Motor neuron (in vitro differentiated cells): ENCODE measurements around the gene USP13. TPM values are rescaled to one million over a fixed set of nuclear protein-coding genes. Genes with fewer than 3 reads are reported as not detected.

ENCODE experiments used
- ATAC-seq, 8 experiments: fragments of 200-7000 bp; cut with Tn5 transposase; replicated peaks in 6 of 8; 2 replicates each; pipeline ENCODE4 v1.8.0; 2021; ENCODE audit warnings: mild to moderate bottlenecking in 8 of 8, moderate library complexity in 8 of 8
- H3K27ac ChIP-seq, 2 donors: fragments of 250-450 bp; sonication (Bioruptor Pico); 2 replicates each; pipeline ENCODE4 v1.9.0; 2021; ENCODE audit warnings: antibody characterized with exemption in 2 of 2, mild to moderate bottlenecking in 2 of 2, moderate library complexity in 1 of 2
- H3K4me1 ChIP-seq, 2 donors: fragments of 250-450 bp; sonication (Bioruptor Pico); replicated peaks in 1 of 2; 2 replicates each; pipeline ENCODE4 v1.6.1; 2021; ENCODE audit warnings: antibody characterized with exemption in 2 of 2, mild to moderate bottlenecking in 2 of 2, moderate library complexity in 1 of 2
- H3K4me3 ChIP-seq, 5 donors: fragments of 250-450 bp; sonication (Bioruptor Pico); 2 replicates each; pipeline ENCODE4 v1.9.0; 2021; ENCODE audit warnings: antibody characterized with exemption in 5 of 5, mild to moderate bottlenecking in 5 of 5, moderate library complexity in 4 of 5
- WGBS, 10 experiments: fragments of 450-650 bp; shearing (Covaris generic); methylation state at CpG; one replicate each; pipeline ENCODE4 v1.0.0; 2022; 5-methylcytosine and 5-hydroxymethylcytosine counted together
- in situ Hi-C, 9 experiments: fragments of 400-800 bp; cut with MboI; loops; one replicate each; pipeline ENCODE4 v1.15.0; 2021; ENCODE audit warnings: low sequenced_read_pairs in 9 of 9, low pct_unique_long_range_greater_than_20kb in 2 of 9; ENCODE audit not compliant: unreplicated experiment in 9 of 9
- total RNA-seq, 8 experiments: library from RNA; unstranded; fragments of 300-600 nt; gene quantifications; 2 replicates each; pipeline versions ENCODE4 v1.2.3 to v1.2.4, GENCODE V29; 2022

Gene USP13
- total RNA-seq, 8 experiments from 2014 or later, result 3.7 to 19.6 (median 7.1) TPM

- H3K4me1 ChIP-seq, result no peaks in the 10 kb centered on the region
- no peak for ATAC-seq
- H3K4me3 ChIP-seq, result no peak overlapping the region
- in situ Hi-C loops, result loop anchor here in 4 of 9 experiments (25.0 kb wide), 2 partner anchors 230 to 780 kb away; partner anchors contain the start of gene PEX5L (in 1 of the 4)
- no peak overlapping the region for H3K27ac ChIP-seq
- WGBS, 10 experiments, result 86 to 99% (median 96%) methylated on average over 1 to 14 of the region's 14 CpGs; no CpG with 5 or more reads in 2 of the 10 experiments
Measured at GRCh38 chr3:179807588-179807987, 154.7 kb downstream of the USP13 start.

GRCh38 chr3:179809639-179810038 lies 156.8 kb downstream of the USP13 start:
- no peak for ATAC-seq
- no peaks in the 10 kb centered on the region for H3K4me1 ChIP-seq
- no peak overlapping the region for H3K27ac ChIP-seq
- no peak overlapping the region for H3K4me3 ChIP-seq
- in situ Hi-C loops, result loop anchor here in 4 of 9 experiments (25.0 kb wide), 2 partner anchors 228 to 778 kb away; partner anchors contain the start of gene PEX5L (in 1 of the 4)

- WGBS, 10 experiments, result 0 to 42% (median 29%) methylated on average over 3 to 9 of the region's 9 CpGs
- Histone ChIP-seq H3K4me3 (no peak overlapping the region), H3K4me1 (no peaks in the 10 kb centered on the region), H3K27ac (no peak overlapping the region)
- in situ Hi-C loops, result loop anchor here in 4 of 9 experiments (25.0 kb wide), 2 partner anchors 226 to 776 kb away; partner anchors contain the start of gene PEX5L (in 1 of the 4)
- peak; percentile 42 to 98 (median 68) for ATAC-seq
Measured at GRCh38 chr3:179811321-179812095, 158.7 kb downstream of the USP13 start.

GRCh38 chr3:179812096-179812382 lies 159.2 kb downstream of the USP13 start:
- Histone ChIP-seq H3K4me1 (no peaks in the 10 kb centered on the region), H3K27ac (no peak overlapping the region), H3K4me3 (no peak overlapping the region)
- ATAC-seq, result no peak
- in situ Hi-C loops, result loop anchor here in 4 of 9 experiments (25.0 kb wide), 2 partner anchors 225 to 775 kb away; partner anchors contain the start of gene PEX5L (in 1 of the 4)
- 58 to 100% (median 76%) methylated on average over 1 to 3 of the region's 3 CpGs for WGBS, 10 experiments

- Histone ChIP-seq H3K4me3 (no peak overlapping the region), H3K27ac (no peak overlapping the region), H3K4me1 (no peaks in the 10 kb centered on the region)
- ATAC-seq, result no peak
- 28 to 100% (median 97%) methylated on average over 2 to 3 of the region's 3 CpGs; no CpG with 5 or more reads in 3 of the 10 experiments for WGBS, 10 experiments
- in situ Hi-C loops, result loop anchor here in 4 of 9 experiments (25.0 kb wide), 2 partner anchors 218 to 768 kb away; partner anchors contain the start of gene PEX5L (in 1 of the 4)
Measured at GRCh38 chr3:179819379-179819778, 166.5 kb downstream of the USP13 start.

GRCh38 chr3:179822296-179822695 lies 169.5 kb downstream of the USP13 start:
- Histone ChIP-seq H3K27ac (no peak overlapping the region), H3K4me1 (no peaks in the 10 kb centered on the region), H3K4me3 (no peak overlapping the region)
- no peak for ATAC-seq
- WGBS, 10 experiments, result 33 to 100% (median 96%) methylated on average over 2 to 3 of the region's 3 CpGs
- in situ Hi-C loops, result loop anchor here in 4 of 9 experiments (25.0 kb wide), 2 partner anchors 215 to 765 kb away; partner anchors contain the start of gene PEX5L (in 1 of the 4)

- H3K4me3 ChIP-seq, result no peak overlapping the region
- no peaks in the 10 kb centered on the region for H3K4me1 ChIP-seq
- WGBS, 10 experiments, result 11 to 100% (median 81%) methylated on average over 1 to 6 of the region's 6 CpGs
- in situ Hi-C loops, result no loop called here
- no peak overlapping the region for H3K27ac ChIP-seq
- peak in 1 of 8 experiments; percentile 86 for ATAC-seq
Measured at GRCh38 chr3:179825527-179826246, 172.8 kb downstream of the USP13 start.

GRCh38 chr3:179826247-179826637 lies 173.4 kb downstream of the USP13 start:
- Histone ChIP-seq H3K27ac (no peak overlapping the region), H3K4me3 (no peak overlapping the region), H3K4me1 (no peaks in the 10 kb centered on the region)
- in situ Hi-C loops, result no loop called here
- peak in 2 of 8 experiments; percentile 31 to 92 for ATAC-seq
- 0 to 17% (median 5%) methylated on average over 1 of the region's 1 CpG; no CpG with 5 or more reads in 4 of the 10 experiments for WGBS, 10 experiments

GRCh38 chr3:179828738-179829137 lies 175.9 kb downstream of the USP13 start:
- no peaks in the 10 kb centered on the region for H3K4me1 ChIP-seq
- no peak for ATAC-seq
- in situ Hi-C loops, result no loop called here
- 0 to 100% (median 90%) methylated on average over 1 to 2 of the region's 2 CpGs; no CpG with 5 or more reads in 1 of the 10 experiments for WGBS, 10 experiments
- H3K27ac ChIP-seq, result no peak overlapping the region
- no peak overlapping the region for H3K4me3 ChIP-seq

- no peak overlapping the region for H3K4me3 ChIP-seq
- whole genome bisulfite sequencing, 10 experiments, result 10 to 100% (median 77%) methylated on average over 1 to 5 of the region's 5 CpGs
- H3K4me1 ChIP-seq, result no peaks in the 10 kb centered on the region
- ATAC-seq, result peak in 1 of 8 experiments; percentile 20
- no peak overlapping the region for H3K27ac ChIP-seq
- in situ Hi-C loops, result no loop called here
Measured at GRCh38 chr3:179829401-179829800, 176.6 kb downstream of the USP13 start.

- peaks cover 0 to 8% of the 10 kb centered on the region in 2 donors for H3K4me1 ChIP-seq
- H3K27ac ChIP-seq, result no peak overlapping the region
- ATAC-seq, result no peak
- WGBS, 10 experiments, result 6 to 100% (median 89%) methylated on average over 2 to 3 of the region's 3 CpGs; no CpG with 5 or more reads in 6 of the 10 experiments
- no peak overlapping the region for H3K4me3 ChIP-seq
- in situ Hi-C loops, result no loop called here
Measured at GRCh38 chr3:179832333-179832854, 179.6 kb downstream of the USP13 start.

- no peak for ATAC-seq
- Histone ChIP-seq H3K4me1 (peaks cover 0 to 8% of the 10 kb centered on the region in 2 donors), H3K4me3 (no peak overlapping the region), H3K27ac (no peak overlapping the region)
- in situ Hi-C loops, result no loop called here
Measured at GRCh38 chr3:179833294-179833693, 180.5 kb downstream of the USP13 start.

GRCh38 chr3:179837374-179837773 lies 184.5 kb downstream of the USP13 start:
- no peak for ATAC-seq
- in situ Hi-C loops, result no loop called here
- Histone ChIP-seq H3K4me3 (no peak overlapping the region), H3K27ac (no peak overlapping the region), H3K4me1 (peaks cover 0 to 8% of the 10 kb centered on the region in 2 donors)
- 20 to 100% (median 85%) methylated on average over 1 to 2 of the region's 2 CpGs; no CpG with 5 or more reads in 2 of the 10 experiments for WGBS, 10 experiments
